GM23338 (cell line): ENCODE measurements around the gene C6orf47.

Source experiments
- EZH2 ChIP-seq: fragments of 200-600 bp; sonication (generic); IDR thresholded peaks from one replicate; pipeline ENCODE4 v1.8.0; 2017; ENCODE audit warnings: antibody characterized with exemption, mild to moderate bottlenecking, low read depth; ENCODE audit not compliant: unreplicated experiment
- EZH2phosphoT487 ChIP-seq: fragments of 200-600 bp; sonication (generic); IDR thresholded peaks from one replicate; pipeline ENCODE4 v1.8.1; 2018; ENCODE audit warnings: antibody characterized with exemption; ENCODE audit not compliant: unreplicated experiment
- JUNB ChIP-seq: IDR thresholded peaks from one replicate; pipeline ENCODE4 v1.6.1; 2016; ENCODE audit warnings: antibody characterized with exemption; ENCODE audit not compliant: unreplicated experiment
- NANOG ChIP-seq: IDR thresholded peaks from 2 replicates; pipeline ENCODE4 v1.6.1; 2016; ENCODE audit warnings: antibody characterized with exemption, borderline replicate concordance
- POLR2AphosphoS5 ChIP-seq: IDR thresholded peaks from 2 replicates; pipeline ENCODE4 v1.6.1; 2016; ENCODE audit warnings: antibody characterized with exemption, low read depth
- STAT1 ChIP-seq: IDR thresholded peaks from one replicate; pipeline ENCODE4 v1.6.1; 2016; ENCODE audit warnings: antibody characterized with exemption; ENCODE audit not compliant: unreplicated experiment
- ZNF462 ChIP-seq: fragments of 250-450 bp; sonication (Bioruptor Pico); IDR thresholded peaks from 2 replicates; pipeline ENCODE4 v1.5.0; 2020; ENCODE audit warnings: mild to moderate bottlenecking, moderate library complexity
- TF ChIP-seq, protein P1 (sequence below), 2 experiments: fragments of 200-600 bp in 1 of 2; sonication (generic) in 1 of 2; conservative IDR thresholded peaks; 2 replicates each; pipeline versions ENCODE4 v1.5.1 to v1.6.1; 2016 to 2017; ENCODE audit warnings: antibody characterized with exemption in 2 of 2, low read depth in 2 of 2, mild to moderate bottlenecking in 2 of 2, moderate library complexity in 1 of 2
- TF ChIP-seq, protein P2 (sequence below): IDR thresholded peaks from one replicate; pipeline ENCODE4 v1.6.1; 2018; ENCODE audit warnings: antibody characterized with exemption; ENCODE audit not compliant: unreplicated experiment

DNA sequence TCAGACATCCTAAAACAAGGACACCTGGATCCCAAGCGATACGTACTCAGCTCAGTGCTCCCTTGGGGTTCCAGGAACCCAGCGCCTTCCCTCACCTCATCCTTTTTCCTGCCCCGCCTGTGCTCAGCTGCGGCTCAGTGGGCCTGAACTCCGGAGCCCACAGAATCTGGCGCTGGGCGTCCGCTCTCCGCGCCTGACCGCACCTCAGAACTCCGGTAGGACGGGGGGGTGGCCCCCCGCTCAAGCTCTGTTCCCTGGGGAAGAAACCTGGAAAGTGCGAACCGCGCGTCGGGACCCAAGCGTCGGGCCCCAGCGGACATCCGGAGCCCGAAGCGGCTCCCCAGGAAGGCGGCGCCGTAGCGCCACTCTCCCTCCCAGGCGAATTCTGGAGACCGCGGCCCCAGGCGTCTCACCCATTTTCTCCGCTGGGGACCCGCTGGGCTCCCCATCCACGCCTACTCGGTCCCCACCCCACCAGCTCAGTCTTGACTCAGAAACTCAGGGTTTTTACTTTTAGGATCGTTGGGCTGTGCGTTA is 20.6 kb upstream of the C6orf47 start:
- TF ChIP-seq, protein P1, sequence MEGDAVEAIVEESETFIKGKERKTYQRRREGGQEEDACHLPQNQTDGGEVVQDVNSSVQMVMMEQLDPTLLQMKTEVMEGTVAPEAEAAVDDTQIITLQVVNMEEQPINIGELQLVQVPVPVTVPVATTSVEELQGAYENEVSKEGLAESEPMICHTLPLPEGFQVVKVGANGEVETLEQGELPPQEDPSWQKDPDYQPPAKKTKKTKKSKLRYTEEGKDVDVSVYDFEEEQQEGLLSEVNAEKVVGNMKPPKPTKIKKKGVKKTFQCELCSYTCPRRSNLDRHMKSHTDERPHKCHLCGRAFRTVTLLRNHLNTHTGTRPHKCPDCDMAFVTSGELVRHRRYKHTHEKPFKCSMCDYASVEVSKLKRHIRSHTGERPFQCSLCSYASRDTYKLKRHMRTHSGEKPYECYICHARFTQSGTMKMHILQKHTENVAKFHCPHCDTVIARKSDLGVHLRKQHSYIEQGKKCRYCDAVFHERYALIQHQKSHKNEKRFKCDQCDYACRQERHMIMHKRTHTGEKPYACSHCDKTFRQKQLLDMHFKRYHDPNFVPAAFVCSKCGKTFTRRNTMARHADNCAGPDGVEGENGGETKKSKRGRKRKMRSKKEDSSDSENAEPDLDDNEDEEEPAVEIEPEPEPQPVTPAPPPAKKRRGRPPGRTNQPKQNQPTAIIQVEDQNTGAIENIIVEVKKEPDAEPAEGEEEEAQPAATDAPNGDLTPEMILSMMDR (conservative IDR thresholded peaks at IDR 0.05; ENCODE audit: low read depth in 2 of 2): no peak; a peak in 1 of 4 replicates
- TF ChIP-seq NANOG: no peak
- no peak for TF ChIP-seq EZH2
- TF ChIP-seq EZH2phosphoT487: no peak
- no peak for TF ChIP-seq POLR2AphosphoS5
- TF ChIP-seq JUNB: no peak
- TF ChIP-seq, protein P2, sequence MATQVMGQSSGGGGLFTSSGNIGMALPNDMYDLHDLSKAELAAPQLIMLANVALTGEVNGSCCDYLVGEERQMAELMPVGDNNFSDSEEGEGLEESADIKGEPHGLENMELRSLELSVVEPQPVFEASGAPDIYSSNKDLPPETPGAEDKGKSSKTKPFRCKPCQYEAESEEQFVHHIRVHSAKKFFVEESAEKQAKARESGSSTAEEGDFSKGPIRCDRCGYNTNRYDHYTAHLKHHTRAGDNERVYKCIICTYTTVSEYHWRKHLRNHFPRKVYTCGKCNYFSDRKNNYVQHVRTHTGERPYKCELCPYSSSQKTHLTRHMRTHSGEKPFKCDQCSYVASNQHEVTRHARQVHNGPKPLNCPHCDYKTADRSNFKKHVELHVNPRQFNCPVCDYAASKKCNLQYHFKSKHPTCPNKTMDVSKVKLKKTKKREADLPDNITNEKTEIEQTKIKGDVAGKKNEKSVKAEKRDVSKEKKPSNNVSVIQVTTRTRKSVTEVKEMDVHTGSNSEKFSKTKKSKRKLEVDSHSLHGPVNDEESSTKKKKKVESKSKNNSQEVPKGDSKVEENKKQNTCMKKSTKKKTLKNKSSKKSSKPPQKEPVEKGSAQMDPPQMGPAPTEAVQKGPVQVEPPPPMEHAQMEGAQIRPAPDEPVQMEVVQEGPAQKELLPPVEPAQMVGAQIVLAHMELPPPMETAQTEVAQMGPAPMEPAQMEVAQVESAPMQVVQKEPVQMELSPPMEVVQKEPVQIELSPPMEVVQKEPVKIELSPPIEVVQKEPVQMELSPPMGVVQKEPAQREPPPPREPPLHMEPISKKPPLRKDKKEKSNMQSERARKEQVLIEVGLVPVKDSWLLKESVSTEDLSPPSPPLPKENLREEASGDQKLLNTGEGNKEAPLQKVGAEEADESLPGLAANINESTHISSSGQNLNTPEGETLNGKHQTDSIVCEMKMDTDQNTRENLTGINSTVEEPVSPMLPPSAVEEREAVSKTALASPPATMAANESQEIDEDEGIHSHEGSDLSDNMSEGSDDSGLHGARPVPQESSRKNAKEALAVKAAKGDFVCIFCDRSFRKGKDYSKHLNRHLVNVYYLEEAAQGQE: no peak
- TF ChIP-seq ZNF462 (CRISPR knock-in tag): no peak
- TF ChIP-seq STAT1: no peak
